Testis (tissue), 2 donors: ENCODE measurements around the gene MISP.

Experiments
- CTCF ChIP-seq, 3 experiments: fragments of 450-650 bp in 2 of 3; fragments of 200-600 bp in 1 of 3; sonication (generic) in 1 of 3; IDR thresholded peaks; one replicate each; pipeline ENCODE4 v1.5.1; 2016 to 2019; ENCODE audit warnings: antibody characterized with exemption in 3 of 3, mild to moderate bottlenecking in 2 of 3, moderate library complexity in 1 of 3
- POLR2A ChIP-seq: fragments of 450-650 bp; IDR thresholded peaks from one replicate; pipeline ENCODE4 v1.6.1; 2017; ENCODE audit warnings: antibody characterized with exemption, mild to moderate bottlenecking, moderate library complexity

- no peak for TF ChIP-seq CTCF (IDR thresholded peaks at IDR 0.05)
- no peak for TF ChIP-seq POLR2A
These were observed 48.4 kb downstream of the MISP start for GRCh38 chr19:799076-799881.
